ENCODE data around the gene CHN2.

- TF ChIP-seq, protein P1, sequence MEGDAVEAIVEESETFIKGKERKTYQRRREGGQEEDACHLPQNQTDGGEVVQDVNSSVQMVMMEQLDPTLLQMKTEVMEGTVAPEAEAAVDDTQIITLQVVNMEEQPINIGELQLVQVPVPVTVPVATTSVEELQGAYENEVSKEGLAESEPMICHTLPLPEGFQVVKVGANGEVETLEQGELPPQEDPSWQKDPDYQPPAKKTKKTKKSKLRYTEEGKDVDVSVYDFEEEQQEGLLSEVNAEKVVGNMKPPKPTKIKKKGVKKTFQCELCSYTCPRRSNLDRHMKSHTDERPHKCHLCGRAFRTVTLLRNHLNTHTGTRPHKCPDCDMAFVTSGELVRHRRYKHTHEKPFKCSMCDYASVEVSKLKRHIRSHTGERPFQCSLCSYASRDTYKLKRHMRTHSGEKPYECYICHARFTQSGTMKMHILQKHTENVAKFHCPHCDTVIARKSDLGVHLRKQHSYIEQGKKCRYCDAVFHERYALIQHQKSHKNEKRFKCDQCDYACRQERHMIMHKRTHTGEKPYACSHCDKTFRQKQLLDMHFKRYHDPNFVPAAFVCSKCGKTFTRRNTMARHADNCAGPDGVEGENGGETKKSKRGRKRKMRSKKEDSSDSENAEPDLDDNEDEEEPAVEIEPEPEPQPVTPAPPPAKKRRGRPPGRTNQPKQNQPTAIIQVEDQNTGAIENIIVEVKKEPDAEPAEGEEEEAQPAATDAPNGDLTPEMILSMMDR (IDR thresholded peaks at IDR 0.05): no peak
- no peak for TF ChIP-seq POLR2AphosphoS5 (IDR thresholded peaks at IDR 0.05; ENCODE audit: low read depth, low read length)
- no peak for TF ChIP-seq SIN3A (IDR thresholded peaks at IDR 0.05; ENCODE audit: borderline replicate concordance, insufficient read depth, low read depth, low read length)
- TF ChIP-seq, protein P2, sequence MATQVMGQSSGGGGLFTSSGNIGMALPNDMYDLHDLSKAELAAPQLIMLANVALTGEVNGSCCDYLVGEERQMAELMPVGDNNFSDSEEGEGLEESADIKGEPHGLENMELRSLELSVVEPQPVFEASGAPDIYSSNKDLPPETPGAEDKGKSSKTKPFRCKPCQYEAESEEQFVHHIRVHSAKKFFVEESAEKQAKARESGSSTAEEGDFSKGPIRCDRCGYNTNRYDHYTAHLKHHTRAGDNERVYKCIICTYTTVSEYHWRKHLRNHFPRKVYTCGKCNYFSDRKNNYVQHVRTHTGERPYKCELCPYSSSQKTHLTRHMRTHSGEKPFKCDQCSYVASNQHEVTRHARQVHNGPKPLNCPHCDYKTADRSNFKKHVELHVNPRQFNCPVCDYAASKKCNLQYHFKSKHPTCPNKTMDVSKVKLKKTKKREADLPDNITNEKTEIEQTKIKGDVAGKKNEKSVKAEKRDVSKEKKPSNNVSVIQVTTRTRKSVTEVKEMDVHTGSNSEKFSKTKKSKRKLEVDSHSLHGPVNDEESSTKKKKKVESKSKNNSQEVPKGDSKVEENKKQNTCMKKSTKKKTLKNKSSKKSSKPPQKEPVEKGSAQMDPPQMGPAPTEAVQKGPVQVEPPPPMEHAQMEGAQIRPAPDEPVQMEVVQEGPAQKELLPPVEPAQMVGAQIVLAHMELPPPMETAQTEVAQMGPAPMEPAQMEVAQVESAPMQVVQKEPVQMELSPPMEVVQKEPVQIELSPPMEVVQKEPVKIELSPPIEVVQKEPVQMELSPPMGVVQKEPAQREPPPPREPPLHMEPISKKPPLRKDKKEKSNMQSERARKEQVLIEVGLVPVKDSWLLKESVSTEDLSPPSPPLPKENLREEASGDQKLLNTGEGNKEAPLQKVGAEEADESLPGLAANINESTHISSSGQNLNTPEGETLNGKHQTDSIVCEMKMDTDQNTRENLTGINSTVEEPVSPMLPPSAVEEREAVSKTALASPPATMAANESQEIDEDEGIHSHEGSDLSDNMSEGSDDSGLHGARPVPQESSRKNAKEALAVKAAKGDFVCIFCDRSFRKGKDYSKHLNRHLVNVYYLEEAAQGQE (IDR thresholded peaks at IDR 0.05; ENCODE audit: insufficient read depth in 1 of 2, low read depth in 2 of 2, low read length in 1 of 2): no peak
These were observed 46.8 kb upstream of the CHN2 start for GRCh38 chr7:29147821-29148220.

All from Panc1 (cell line).